Choroid plexus epithelial cell (primary cell): ENCODE results near the gene GABRB2.

Source experiments
- DNase-seq: peaks from one replicate; pipeline ENCODE4 v3.0.0-alpha.2; 2010; ENCODE audit warnings: low read depth
- H3K4me3 ChIP-seq: 2 replicates; pipeline ENCODE4 v1.5.1; 2011; ENCODE audit warnings: low read depth, mild to moderate bottlenecking, control low read depth, low read length, moderate library complexity
- CTCF ChIP-seq: conservative IDR thresholded peaks from 2 replicates; pipeline ENCODE4 v1.5.1; 2011; ENCODE audit warnings: low read depth, mild to moderate bottlenecking, control low read depth, inconsistent platforms, low read length, moderate library complexity

GABRB2 gene

DNA sequence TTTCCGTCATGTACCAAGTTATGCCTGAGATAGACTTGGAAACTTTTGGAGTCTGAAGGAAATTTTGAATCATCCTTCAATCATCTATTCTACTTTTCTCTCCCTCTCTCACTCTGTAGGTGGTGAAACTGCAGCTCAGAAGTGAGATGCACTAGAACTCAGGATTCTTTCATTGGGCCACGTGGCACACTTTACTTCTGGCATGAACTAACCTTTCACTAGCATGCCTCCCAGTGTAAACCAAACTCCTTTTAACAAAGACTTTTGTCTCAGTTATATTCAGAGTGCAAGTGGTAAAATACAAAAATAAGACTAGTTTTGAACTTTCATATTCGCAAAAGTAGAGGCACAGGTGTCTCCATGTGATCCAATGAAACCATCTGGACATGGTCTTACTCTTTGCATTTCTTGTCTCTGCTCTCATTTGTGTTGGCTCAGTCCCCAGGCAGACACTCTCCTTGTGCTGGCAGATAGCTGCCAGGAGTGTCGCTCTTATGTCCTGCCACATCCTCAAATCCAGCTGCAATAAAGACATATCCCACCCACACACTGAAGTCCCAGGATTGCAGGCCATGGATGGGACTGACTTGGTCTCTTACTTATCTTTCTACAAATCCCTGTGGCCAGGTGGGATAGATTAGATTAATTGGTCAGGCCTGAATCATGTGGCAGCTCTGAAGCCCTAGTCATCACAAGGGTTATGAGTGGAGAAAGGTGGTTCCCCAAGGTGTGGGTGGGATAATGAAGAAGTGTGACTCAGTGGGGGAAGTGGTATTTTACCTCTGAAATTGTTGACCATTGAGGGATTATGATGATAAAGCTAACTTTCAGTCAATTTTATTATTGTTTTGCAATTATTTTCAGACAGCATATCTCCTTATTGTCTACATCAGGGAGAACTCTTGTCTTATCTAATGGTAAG is 267.5 kb downstream of the GABRB2 start:
- H3K4me3 ChIP-seq: no peak overlapping the region
- DNase-seq: no peak

GRCh38 chr5:161277011-161277410 is 269.5 kb downstream of the GABRB2 start:
- no peak overlapping the region for H3K4me3 ChIP-seq
- no peak for DNase-seq
- TF ChIP-seq CTCF: no peak

More for the DNA sequence above, 267.5 kb downstream of the GABRB2 start:
- no peak for TF ChIP-seq CTCF

- DNase-seq: no peak
- no peak for TF ChIP-seq CTCF
- no peak overlapping the region for H3K4me3 ChIP-seq
These were observed 271.6 kb downstream of the GABRB2 start for GRCh38 chr5:161274951-161275350.

GRCh38 chr5:161273410-161273809 is 273.1 kb downstream of the GABRB2 start:
- no peak for TF ChIP-seq CTCF
- DNase-seq: no peak
- H3K4me3 ChIP-seq: no peak overlapping the region

GRCh38 chr5:161271816-161272215 is 274.7 kb downstream of the GABRB2 start:
- no peak overlapping the region for H3K4me3 ChIP-seq
- TF ChIP-seq CTCF: no peak
- no peak for DNase-seq

GRCh38 chr5:161269125-161269524 is 277.4 kb downstream of the GABRB2 start:
- no peak for TF ChIP-seq CTCF
- no peak for DNase-seq
- H3K4me3 ChIP-seq: no peak overlapping the region

- H3K4me3 ChIP-seq: no peak overlapping the region
- no peak for DNase-seq
- no peak for TF ChIP-seq CTCF
These were observed 279.6 kb downstream of the GABRB2 start for GRCh38 chr5:161266954-161267353.
